Measurements from ENCODE around the gene LRIG1.

- TF ChIP-seq CTCF (IDR thresholded peaks at IDR 0.05) (no peak), POLR2A (IDR thresholded peaks at IDR 0.05) (no peak)
These were observed 107.4 kb downstream of the LRIG1 start for GRCh38 chr3:66393333-66394005.
